ENCODE data around the gene HIRIP3.
"Not testable (repeated sequence)": the region's sequence is repeated elsewhere in the genome, so short reads cannot be mapped to it uniquely, and the experiment has no call there.

Gene HIRIP3

GRCh38 chr16:29995324-29995910 is at the start of gene HIRIP3:
TSS of gene HIRIP3 (minus strand) at chr16:29995617. CDS start at chr16:29995605, 12 bp downstream.
- DNase-seq (ENCODE audit: low read depth) = peak; percentile 87
- peak within 1 kb of the TSS; percentile 79 for H3K4me3 ChIP-seq (ENCODE audit: low read depth, low read length)
- TF ChIP-seq POLR2A (IDR thresholded peaks at IDR 0.05; ENCODE audit: extremely low read depth, insufficient read length) = peak; percentile 29
- peak; percentile 92 for TF ChIP-seq MAX (IDR thresholded peaks at IDR 0.05; ENCODE audit: low read depth, low read length)
- TF ChIP-seq CTCF (IDR thresholded peaks at IDR 0.05; ENCODE audit: low read depth, low read length) = no peak
- peak; percentile 96 for TF ChIP-seq MYC (IDR thresholded peaks at IDR 0.05; ENCODE audit: low read depth, low read length)

GRCh38 chr16:30041841-30042240 is 46.4 kb upstream of the HIRIP3 start:
- no peak overlapping the region for H3K4me3 ChIP-seq (ENCODE audit: low read depth, low read length)
- DNase-seq (ENCODE audit: low read depth) = peak; percentile 45
- TF ChIP-seq MYC (IDR thresholded peaks at IDR 0.05; ENCODE audit: low read depth, low read length) (no peak), MAX (IDR thresholded peaks at IDR 0.05; ENCODE audit: low read depth, low read length) (no peak), POLR2A (IDR thresholded peaks at IDR 0.05; ENCODE audit: extremely low read depth, insufficient read length) (no peak), CTCF (IDR thresholded peaks at IDR 0.05; ENCODE audit: low read depth, low read length) (peak; percentile 8)

- H3K4me3 ChIP-seq (ENCODE audit: low read depth, low read length); DNase-seq (ENCODE audit: low read depth): not testable (repeated sequence)
Measured at GRCh38 chr16:30040690-30041089, 45.3 kb upstream of the HIRIP3 start.

GRCh38 chr16:30040221-30040620 is 44.8 kb upstream of the HIRIP3 start:
- peak; percentile 26 for DNase-seq (ENCODE audit: low read depth)
- no peak overlapping the region for H3K4me3 ChIP-seq (ENCODE audit: low read depth, low read length)
- TF ChIP-seq CTCF (IDR thresholded peaks at IDR 0.05; ENCODE audit: low read depth, low read length) (no peak), POLR2A (IDR thresholded peaks at IDR 0.05; ENCODE audit: extremely low read depth, insufficient read length) (no peak), MYC (IDR thresholded peaks at IDR 0.05; ENCODE audit: low read depth, low read length) (no peak), MAX (IDR thresholded peaks at IDR 0.05; ENCODE audit: low read depth, low read length) (no peak)

GRCh38 chr16:30033270-30033669 is 37.9 kb upstream of the HIRIP3 start:
- peak; percentile 20 for DNase-seq (ENCODE audit: low read depth)
- TF ChIP-seq MAX (IDR thresholded peaks at IDR 0.05; ENCODE audit: low read depth, low read length) = no peak
- no peak for TF ChIP-seq MYC (IDR thresholded peaks at IDR 0.05; ENCODE audit: low read depth, low read length)
- no peak for TF ChIP-seq CTCF (IDR thresholded peaks at IDR 0.05; ENCODE audit: low read depth, low read length)
- no peak for TF ChIP-seq POLR2A (IDR thresholded peaks at IDR 0.05; ENCODE audit: extremely low read depth, insufficient read length)
- H3K4me3 ChIP-seq (ENCODE audit: low read depth, low read length) = no peak overlapping the region

- no peak overlapping the region for H3K4me3 ChIP-seq (ENCODE audit: low read depth, low read length)
- DNase-seq (ENCODE audit: low read depth) = peak; percentile 87
- no peak for TF ChIP-seq MAX (IDR thresholded peaks at IDR 0.05; ENCODE audit: low read depth, low read length)
- TF ChIP-seq POLR2A (IDR thresholded peaks at IDR 0.05; ENCODE audit: extremely low read depth, insufficient read length) = no peak
- TF ChIP-seq CTCF (IDR thresholded peaks at IDR 0.05; ENCODE audit: low read depth, low read length) = peak; percentile 74
Measured at GRCh38 chr16:30032083-30032819, 36.8 kb upstream of the HIRIP3 start.
